Measurements from ENCODE around the gene SPTLC1.
"Not testable (repeated sequence)": the region's sequence is repeated elsewhere in the genome, so short reads cannot be mapped to it uniquely, and the experiment has no call there.

SPTLC1 gene

DNA sequence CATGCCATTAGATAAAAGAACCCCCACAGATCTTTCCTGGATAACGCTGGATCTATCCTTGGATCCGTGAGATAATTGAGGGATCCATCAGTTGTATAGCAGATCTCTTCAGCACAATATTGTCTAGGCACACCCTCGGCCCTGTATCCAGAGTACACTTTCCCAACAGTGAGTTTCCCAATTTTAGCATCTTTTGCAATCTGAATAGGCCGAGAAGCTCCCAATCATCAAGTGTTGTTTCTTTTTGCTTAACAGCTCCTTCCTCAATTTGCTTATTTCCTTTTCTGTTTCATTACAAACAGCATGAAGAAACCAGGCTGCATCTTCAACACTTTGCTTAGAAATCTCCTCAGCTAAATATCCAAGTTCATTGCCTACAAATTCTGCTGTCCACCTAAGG is 4.4 kb upstream of the SPTLC1 start:
- H3K27me3 ChIP-seq (ENCODE audit: low read depth, low read length) = no peaks in the 10 kb centered on the region
- no peaks in the 10 kb centered on the region for H3K36me3 ChIP-seq (ENCODE audit: control insufficient read depth in 1 of 2, insufficient read depth in 2 of 2, low read length in 2 of 2)
- H3K4me1 ChIP-seq (ENCODE audit: control insufficient read depth in 1 of 2, insufficient read depth in 2 of 2, low read length in 2 of 2) = peaks cover 0 to under 1% of the 10 kb centered on the region in 2 donors
- H3K9me3 ChIP-seq (ENCODE audit: control insufficient read depth in 1 of 2, low read length in 2 of 2) = no peaks in the 10 kb centered on the region
- H3K27ac ChIP-seq (ENCODE audit: low read length) = no peak overlapping the region
- no peak overlapping the region for H3K4me3 ChIP-seq (ENCODE audit: low read depth in 1 of 2, low read length in 2 of 2)

DNA sequence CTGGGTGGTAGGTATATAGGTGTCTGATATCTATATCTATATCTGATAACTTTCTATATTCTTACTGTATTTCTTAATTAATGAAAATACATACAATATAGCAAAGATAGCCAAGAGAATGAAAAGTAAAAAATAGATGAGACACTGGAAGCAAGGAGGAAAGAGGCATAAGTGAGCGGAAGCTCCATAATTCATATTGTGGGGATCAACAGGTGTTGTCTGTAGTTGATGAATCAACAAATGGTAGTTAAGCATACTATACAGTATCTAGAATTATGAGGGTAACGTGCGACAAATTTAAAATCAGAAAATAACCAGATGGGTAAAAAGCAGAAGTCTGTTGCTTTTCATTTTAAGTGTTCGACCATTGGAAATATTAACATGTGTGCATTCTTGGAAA is 7.1 kb downstream of the SPTLC1 start:
- no peaks in the 10 kb centered on the region for H3K27me3 ChIP-seq (ENCODE audit: low read depth, low read length)
- H3K4me1 ChIP-seq (ENCODE audit: control insufficient read depth in 1 of 2, insufficient read depth in 2 of 2, low read length in 2 of 2) = peaks cover under 1% of the 10 kb centered on the region in 2 donors
- peaks cover 13 to 34% of the 10 kb centered on the region in 2 donors for H3K36me3 ChIP-seq (ENCODE audit: control insufficient read depth in 1 of 2, insufficient read depth in 2 of 2, low read length in 2 of 2)
- no peak overlapping the region for H3K27ac ChIP-seq (ENCODE audit: low read length)
- H3K4me3 ChIP-seq (ENCODE audit: low read depth in 1 of 2, low read length in 2 of 2) = no peak overlapping the region
- H3K9me3 ChIP-seq (ENCODE audit: control insufficient read depth in 1 of 2, low read length in 2 of 2) = no peaks in the 10 kb centered on the region

DNA sequence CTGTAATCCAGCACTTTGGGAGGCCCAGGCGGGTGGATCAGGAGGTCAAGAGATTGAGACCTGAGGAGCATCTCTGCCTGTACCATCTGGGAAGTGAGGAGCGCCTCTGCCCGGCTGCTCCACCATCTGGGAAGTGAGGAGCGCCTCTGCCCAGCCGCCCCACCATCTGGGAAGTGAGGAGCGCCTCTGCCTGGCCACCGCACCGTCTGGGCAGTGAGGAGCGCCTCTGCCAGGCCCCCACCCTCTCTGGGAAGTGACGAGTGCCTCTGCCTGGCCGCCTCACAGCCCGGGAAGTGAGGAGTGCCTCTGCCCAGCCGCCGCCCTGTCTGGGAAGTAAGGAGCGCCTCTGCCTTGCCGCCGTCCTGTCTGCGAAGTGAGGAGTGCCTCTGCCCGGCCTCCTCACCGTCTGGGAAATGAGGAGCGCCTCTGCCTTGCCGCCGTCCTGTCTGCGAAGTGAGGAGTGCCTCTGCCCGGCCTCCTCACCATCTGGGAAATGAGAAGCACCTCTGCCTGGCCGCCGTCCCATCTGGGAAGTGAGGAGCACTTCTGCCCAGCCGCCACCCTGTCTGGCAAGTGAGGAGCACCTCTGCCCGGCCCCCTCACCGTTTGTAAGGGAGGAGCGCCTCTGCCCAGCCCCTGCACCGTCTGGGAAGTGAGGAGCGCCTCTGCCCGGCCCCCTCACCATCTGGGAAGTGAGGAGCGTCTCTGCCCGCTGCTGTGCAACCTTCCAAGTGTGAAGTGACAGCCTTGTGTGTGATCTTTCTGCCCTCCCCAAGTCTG is 9.6 kb downstream of the SPTLC1 start:
- H3K4me1 ChIP-seq (ENCODE audit: control insufficient read depth in 1 of 2, insufficient read depth in 2 of 2, low read length in 2 of 2); H3K27me3 ChIP-seq (ENCODE audit: low read depth, low read length); H3K4me3 ChIP-seq (ENCODE audit: low read depth in 1 of 2, low read length in 2 of 2); H3K27ac ChIP-seq (ENCODE audit: low read length); H3K9me3 ChIP-seq (ENCODE audit: control insufficient read depth in 1 of 2, low read length in 2 of 2): not testable (repeated sequence)
- peaks cover 0 to 35% of the 10 kb centered on the region in 2 donors for H3K36me3 ChIP-seq (ENCODE audit: control insufficient read depth in 1 of 2, insufficient read depth in 2 of 2, low read length in 2 of 2)

DNA sequence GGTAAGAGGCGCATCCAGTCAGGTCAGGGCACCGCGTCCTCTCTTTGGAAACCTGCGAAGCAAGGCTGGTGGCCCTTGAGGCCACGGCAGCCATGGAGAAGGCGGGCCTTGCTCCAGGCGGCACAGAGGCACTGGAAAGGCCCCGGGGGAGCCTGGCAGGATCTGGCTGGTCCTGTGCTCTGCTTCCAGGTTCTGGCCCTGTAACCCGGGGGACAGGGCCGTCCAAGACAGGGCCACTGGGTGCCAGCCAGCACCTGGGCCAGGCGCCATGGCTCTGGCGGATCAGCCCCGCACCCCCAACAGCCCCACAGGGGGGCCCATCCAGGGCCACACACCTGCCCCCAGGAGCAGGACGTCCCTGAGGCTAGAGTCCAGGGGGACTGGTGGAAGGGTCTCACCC is 11.6 kb downstream of the SPTLC1 start:
- H3K4me3 ChIP-seq (ENCODE audit: low read depth in 1 of 2, low read length in 2 of 2); H3K4me1 ChIP-seq (ENCODE audit: control insufficient read depth in 1 of 2, insufficient read depth in 2 of 2, low read length in 2 of 2); H3K27me3 ChIP-seq (ENCODE audit: low read depth, low read length); H3K9me3 ChIP-seq (ENCODE audit: control insufficient read depth in 1 of 2, low read length in 2 of 2); H3K27ac ChIP-seq (ENCODE audit: low read length): not testable (repeated sequence)
- peaks cover 0 to 31% of the 10 kb centered on the region in 2 donors for H3K36me3 ChIP-seq (ENCODE audit: control insufficient read depth in 1 of 2, insufficient read depth in 2 of 2, low read length in 2 of 2)

DNA sequence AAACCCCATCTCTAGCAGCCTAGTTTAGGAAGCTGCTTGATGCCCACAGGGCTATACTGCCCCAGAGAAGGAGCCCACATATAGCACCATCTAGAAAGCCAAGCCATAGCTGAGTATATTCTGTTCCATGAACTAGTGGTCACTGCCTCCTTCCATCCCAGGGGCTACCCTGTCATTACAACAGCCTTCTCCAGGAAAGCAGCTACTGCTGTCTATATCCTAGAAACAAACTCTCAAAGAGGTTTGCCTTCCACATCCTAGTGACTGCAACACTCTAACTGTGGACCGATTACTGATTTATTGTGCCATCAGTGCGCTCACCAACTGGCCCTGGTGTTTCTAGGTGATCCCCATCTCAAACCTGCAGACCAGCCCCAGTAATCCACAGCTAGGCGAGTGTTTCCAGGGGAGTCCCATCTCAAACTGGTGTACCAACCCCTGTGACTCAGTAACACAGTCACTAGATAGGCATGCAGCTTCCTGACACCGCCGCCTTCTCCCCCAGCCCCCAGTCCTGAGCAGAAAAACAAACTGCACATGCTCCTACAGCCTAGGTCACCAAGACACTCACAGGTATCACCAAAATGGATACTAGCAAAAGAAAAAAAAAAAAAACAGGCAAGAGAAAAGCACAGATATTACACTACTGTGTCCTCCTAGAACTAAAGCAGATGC is 14.8 kb downstream of the SPTLC1 start:
- Histone ChIP-seq H3K36me3 (ENCODE audit: control insufficient read depth in 1 of 2, insufficient read depth in 2 of 2, low read length in 2 of 2) (peaks cover 3 to 14% of the 10 kb centered on the region in 2 donors), H3K27ac (ENCODE audit: low read length) (no peak overlapping the region), H3K9me3 (ENCODE audit: control insufficient read depth in 1 of 2, low read length in 2 of 2) (no peaks in the 10 kb centered on the region), H3K4me3 (ENCODE audit: low read depth in 1 of 2, low read length in 2 of 2) (no peak overlapping the region), H3K27me3 (ENCODE audit: low read depth, low read length) (no peaks in the 10 kb centered on the region), H3K4me1 (ENCODE audit: control insufficient read depth in 1 of 2, insufficient read depth in 2 of 2, low read length in 2 of 2) (peaks cover 0 to 3% of the 10 kb centered on the region in 2 donors)

DNA sequence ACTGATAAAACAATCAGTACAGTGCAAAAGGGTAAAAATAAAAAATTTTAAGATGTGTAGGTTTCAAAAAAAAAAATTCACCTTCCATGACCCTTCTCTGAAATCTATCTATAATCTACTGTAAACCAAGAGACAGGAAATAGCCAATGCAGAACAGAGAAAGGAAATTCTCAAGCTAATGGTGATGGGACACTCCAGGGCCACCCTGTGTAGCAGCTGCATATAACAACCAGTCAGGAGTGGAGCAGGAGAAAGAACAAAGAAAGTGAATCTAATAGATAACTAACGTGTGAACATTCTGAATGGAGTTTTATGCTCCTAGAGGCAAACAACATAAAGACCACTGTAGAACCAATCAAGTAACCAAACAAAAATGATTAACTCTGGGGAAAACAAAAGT is 16.6 kb downstream of the SPTLC1 start:
- H3K4me1 ChIP-seq (ENCODE audit: control insufficient read depth in 1 of 2, insufficient read depth in 2 of 2, low read length in 2 of 2) = peaks cover 0 to 3% of the 10 kb centered on the region in 2 donors
- peak overlapping the region; percentile 8 to 37 for H3K4me3 ChIP-seq (ENCODE audit: low read depth in 1 of 2, low read length in 2 of 2)
- no peaks in the 10 kb centered on the region for H3K27me3 ChIP-seq (ENCODE audit: low read depth, low read length)
- H3K36me3 ChIP-seq (ENCODE audit: control insufficient read depth in 1 of 2, insufficient read depth in 2 of 2, low read length in 2 of 2) = peaks cover 3 to 7% of the 10 kb centered on the region in 2 donors
- H3K27ac ChIP-seq (ENCODE audit: low read length) = no peak overlapping the region
- H3K9me3 ChIP-seq (ENCODE audit: control insufficient read depth in 1 of 2, low read length in 2 of 2) = no peaks in the 10 kb centered on the region

DNA sequence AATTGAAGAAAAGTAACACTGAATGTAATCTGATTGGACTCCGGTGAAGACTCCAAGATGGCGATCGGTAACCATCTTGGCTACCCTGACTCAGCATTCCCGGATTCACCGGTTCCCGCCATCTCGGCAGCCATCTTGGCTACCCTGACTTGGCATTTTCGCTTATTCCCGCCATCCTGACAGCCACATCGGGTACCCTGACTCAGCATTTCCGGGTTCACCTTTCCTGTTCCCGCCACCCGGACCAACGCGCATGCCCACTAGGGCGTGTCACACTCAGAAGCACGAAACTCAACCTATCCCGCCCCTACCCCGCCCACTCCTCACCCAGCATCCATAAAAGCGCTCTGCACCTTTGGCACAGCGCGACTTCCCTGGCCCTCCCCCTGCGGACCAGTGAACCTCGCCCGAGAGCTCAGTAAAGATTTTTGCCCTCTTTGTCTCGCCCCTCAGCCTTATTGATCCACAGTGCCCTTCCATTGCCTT is 17.2 kb downstream of the SPTLC1 start:
- Histone ChIP-seq H3K4me3 (ENCODE audit: low read depth in 1 of 2, low read length in 2 of 2) (peak overlapping the region; percentile 8 to 37), H3K36me3 (ENCODE audit: control insufficient read depth in 1 of 2, insufficient read depth in 2 of 2, low read length in 2 of 2) (peaks cover 3% of the 10 kb centered on the region in 2 donors), H3K9me3 (ENCODE audit: control insufficient read depth in 1 of 2, low read length in 2 of 2) (no peaks in the 10 kb centered on the region), H3K27ac (ENCODE audit: low read length) (no peak overlapping the region), H3K4me1 (ENCODE audit: control insufficient read depth in 1 of 2, insufficient read depth in 2 of 2, low read length in 2 of 2) (peaks cover 0 to 3% of the 10 kb centered on the region in 2 donors), H3K27me3 (ENCODE audit: low read depth, low read length) (no peaks in the 10 kb centered on the region)

DNA sequence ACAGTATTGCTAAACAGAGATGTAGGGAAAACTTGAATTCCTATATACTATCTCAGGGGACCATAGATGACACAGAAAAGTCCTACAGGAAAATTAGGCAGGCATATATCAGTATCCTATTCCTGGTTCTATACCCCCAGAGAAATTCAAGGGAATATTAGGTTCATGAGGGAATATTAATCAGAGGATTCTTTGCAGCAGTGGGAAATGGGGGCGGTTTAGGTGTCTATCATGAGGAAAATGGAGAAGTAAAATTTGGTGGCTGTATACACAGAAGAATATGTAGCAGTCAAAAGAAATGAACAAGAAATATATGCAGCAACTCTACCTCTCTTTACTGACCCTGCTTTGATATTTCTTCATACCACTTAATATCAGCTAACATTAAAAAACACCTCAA is 20.0 kb downstream of the SPTLC1 start:
- Histone ChIP-seq H3K27ac (ENCODE audit: low read length) (no peak overlapping the region), H3K4me1 (ENCODE audit: control insufficient read depth in 1 of 2, insufficient read depth in 2 of 2, low read length in 2 of 2) (peaks cover 0 to 3% of the 10 kb centered on the region in 2 donors), H3K9me3 (ENCODE audit: control insufficient read depth in 1 of 2, low read length in 2 of 2) (no peaks in the 10 kb centered on the region), H3K4me3 (ENCODE audit: low read depth in 1 of 2, low read length in 2 of 2) (no peak overlapping the region), H3K36me3 (ENCODE audit: control insufficient read depth in 1 of 2, insufficient read depth in 2 of 2, low read length in 2 of 2) (peaks cover 3 to 4% of the 10 kb centered on the region in 2 donors), H3K27me3 (ENCODE audit: low read depth, low read length) (no peaks in the 10 kb centered on the region)

DNA sequence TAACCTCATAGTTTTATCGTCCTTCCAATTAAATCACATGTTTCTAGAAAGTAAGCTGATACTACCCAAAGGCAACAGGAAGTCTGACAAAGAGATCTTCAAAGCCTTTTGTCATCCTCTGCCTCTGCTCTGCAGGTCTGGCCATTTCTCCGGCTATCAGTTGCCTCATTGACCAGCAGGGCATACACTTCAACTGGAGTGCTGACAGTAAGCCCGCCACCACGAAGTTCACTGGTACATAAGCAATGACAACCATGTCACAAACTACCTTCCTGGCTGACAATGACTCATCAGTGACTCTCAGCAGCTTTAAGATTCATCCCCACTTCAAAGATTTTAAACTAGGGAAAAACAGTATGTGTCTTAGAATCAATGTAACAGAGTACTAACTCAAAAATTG is 20.6 kb downstream of the SPTLC1 start:
- Histone ChIP-seq H3K4me1 (ENCODE audit: control insufficient read depth in 1 of 2, insufficient read depth in 2 of 2, low read length in 2 of 2) (peaks cover 0 to 3% of the 10 kb centered on the region in 2 donors), H3K36me3 (ENCODE audit: control insufficient read depth in 1 of 2, insufficient read depth in 2 of 2, low read length in 2 of 2) (peaks cover 3 to 4% of the 10 kb centered on the region in 2 donors), H3K27me3 (ENCODE audit: low read depth, low read length) (no peaks in the 10 kb centered on the region), H3K27ac (ENCODE audit: low read length) (no peak overlapping the region), H3K9me3 (ENCODE audit: control insufficient read depth in 1 of 2, low read length in 2 of 2) (no peaks in the 10 kb centered on the region), H3K4me3 (ENCODE audit: low read depth in 1 of 2, low read length in 2 of 2) (no peak overlapping the region)

DNA sequence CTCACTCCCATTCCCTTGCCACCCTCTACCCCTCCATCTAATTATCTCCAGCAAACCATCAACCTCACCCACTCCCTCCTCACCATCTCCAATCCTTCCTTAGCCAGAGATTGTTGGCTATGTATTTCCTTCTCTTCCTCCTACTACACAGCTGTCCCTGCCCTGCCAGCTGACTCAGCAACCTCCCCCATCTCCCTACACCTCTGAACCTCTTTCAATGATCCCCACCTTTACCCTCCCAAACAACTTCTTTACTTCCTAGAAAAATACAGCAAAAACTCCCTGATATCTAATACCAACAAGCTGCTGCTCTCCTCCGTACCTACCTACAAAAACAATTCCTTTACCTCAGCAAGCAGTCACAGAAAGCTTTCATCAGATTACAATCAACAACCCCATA is 37.3 kb downstream of the SPTLC1 start:
- Histone ChIP-seq H3K4me3 (ENCODE audit: low read depth in 1 of 2, low read length in 2 of 2) (no peak overlapping the region), H3K4me1 (ENCODE audit: control insufficient read depth in 1 of 2, insufficient read depth in 2 of 2, low read length in 2 of 2) (no peaks in the 10 kb centered on the region), H3K36me3 (ENCODE audit: control insufficient read depth in 1 of 2, insufficient read depth in 2 of 2, low read length in 2 of 2) (peaks cover 32 to 49% of the 10 kb centered on the region in 2 donors), H3K27me3 (ENCODE audit: low read depth, low read length) (no peaks in the 10 kb centered on the region), H3K27ac (ENCODE audit: low read length) (no peak overlapping the region), H3K9me3 (ENCODE audit: control insufficient read depth in 1 of 2, low read length in 2 of 2) (no peaks in the 10 kb centered on the region)

DNA sequence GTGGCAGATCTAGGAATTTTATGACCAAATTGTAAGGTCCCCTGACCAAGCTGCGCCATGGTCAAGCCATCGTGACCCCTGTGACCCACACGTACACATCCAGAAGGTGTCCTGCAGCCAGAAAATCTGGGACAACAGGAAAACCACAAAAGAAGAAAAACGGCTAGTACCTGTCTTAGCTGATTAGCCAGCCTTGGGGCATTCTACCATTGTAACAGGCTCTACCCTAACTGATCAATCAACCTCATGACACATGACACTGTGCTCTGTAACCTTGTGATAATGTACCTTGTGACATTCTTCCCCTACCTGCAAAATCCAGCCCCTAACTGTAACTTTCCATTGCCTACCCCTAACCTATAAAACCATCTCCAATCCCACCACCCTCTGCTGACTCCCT is 43.6 kb downstream of the SPTLC1 start:
- Histone ChIP-seq H3K27me3 (ENCODE audit: low read depth, low read length) (no peaks in the 10 kb centered on the region), H3K9me3 (ENCODE audit: control insufficient read depth in 1 of 2, low read length in 2 of 2) (no peaks in the 10 kb centered on the region), H3K27ac (ENCODE audit: low read length) (no peak overlapping the region), H3K4me3 (ENCODE audit: low read depth in 1 of 2, low read length in 2 of 2) (no peak overlapping the region), H3K36me3 (ENCODE audit: control insufficient read depth in 1 of 2, insufficient read depth in 2 of 2, low read length in 2 of 2) (peaks cover 25 to 48% of the 10 kb centered on the region in 2 donors), H3K4me1 (ENCODE audit: control insufficient read depth in 1 of 2, insufficient read depth in 2 of 2, low read length in 2 of 2) (no peaks in the 10 kb centered on the region)

All from muscle layer of duodenum (tissue), 2 donors.